GM13976 (cell line): ENCODE results near the gene TCEAL8.
"Not testable (repeated sequence)": the region's sequence is repeated elsewhere in the genome, so short reads cannot be mapped to it uniquely, and the experiment has no call there.

Experiments
- DNase-seq: peaks from one replicate; pipeline ENCODE4 v3.0.0; 2012; ENCODE audit warnings: low spot score
- CTCF ChIP-seq: IDR thresholded peaks from 2 replicates; pipeline ENCODE4 v1.5.1; 2012; ENCODE audit warnings: borderline replicate concordance, mild to moderate bottlenecking; ENCODE audit not compliant: insufficient read depth; ENCODE audit errors: extremely low read depth, missing control alignments, control extremely low read depth
- in situ Hi-C: fragments of 300-500 bp; cut with MboI; formaldehyde crosslinking; loops from one replicate; pipeline ENCODE4 v1.12.0; 2022; ENCODE audit warnings: low sequenced_read_pairs, mixed read lengths, inconsistent platforms; ENCODE audit not compliant: unreplicated experiment

Gene TCEAL8

GRCh38 chrX:103248553-103248952, 6.4 kb downstream of the TCEAL8 start:
- DNase-seq, result peak; percentile 25
- TF ChIP-seq CTCF, result no peak
- in situ Hi-C loops, result no loop called here

DNA sequence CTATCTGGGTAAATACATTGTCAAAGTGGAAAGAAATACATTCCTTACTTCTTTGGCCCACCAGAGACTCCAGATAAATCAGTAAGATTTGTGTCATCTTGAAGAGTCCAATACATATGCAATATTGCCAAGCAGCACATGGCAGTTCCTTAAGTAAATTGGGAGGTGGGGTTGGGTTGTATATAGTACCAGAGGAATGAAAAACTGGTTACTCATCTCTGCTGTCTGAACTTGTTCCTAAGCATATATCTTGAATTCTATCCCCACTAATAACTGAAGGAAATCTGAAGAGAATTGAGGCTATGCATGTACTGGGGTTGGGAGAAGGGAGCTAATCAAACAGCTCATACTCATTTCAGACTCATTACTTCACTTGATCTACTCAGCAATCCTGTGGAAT, 14.8 kb downstream of the TCEAL8 start:
- no peak for TF ChIP-seq CTCF
- in situ Hi-C loops, result no loop called here

DNA sequence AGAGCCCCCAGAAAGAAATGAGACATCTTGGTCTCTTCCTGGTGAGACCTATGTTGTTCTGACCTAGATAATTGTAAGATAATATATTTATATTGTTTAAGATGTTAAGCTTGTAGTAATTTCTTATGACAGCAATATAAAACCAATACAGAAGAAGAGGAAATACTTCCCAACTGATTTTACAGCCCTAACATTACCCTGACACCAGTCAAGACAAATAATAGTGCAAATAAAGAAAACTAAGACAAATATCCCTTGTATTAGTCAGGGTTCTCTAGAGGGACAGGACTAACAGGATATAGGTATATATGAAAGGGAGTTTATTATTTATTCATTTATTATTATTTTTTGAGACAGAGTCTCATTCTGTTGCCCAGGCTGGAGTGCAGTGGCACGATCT, 18.7 kb downstream of the TCEAL8 start:
- no peak for TF ChIP-seq CTCF
- in situ Hi-C loops, result no loop called here
- DNase-seq, result no peak

More for the DNA sequence above, 14.8 kb downstream of the TCEAL8 start:
- DNase-seq, result no peak

DNA sequence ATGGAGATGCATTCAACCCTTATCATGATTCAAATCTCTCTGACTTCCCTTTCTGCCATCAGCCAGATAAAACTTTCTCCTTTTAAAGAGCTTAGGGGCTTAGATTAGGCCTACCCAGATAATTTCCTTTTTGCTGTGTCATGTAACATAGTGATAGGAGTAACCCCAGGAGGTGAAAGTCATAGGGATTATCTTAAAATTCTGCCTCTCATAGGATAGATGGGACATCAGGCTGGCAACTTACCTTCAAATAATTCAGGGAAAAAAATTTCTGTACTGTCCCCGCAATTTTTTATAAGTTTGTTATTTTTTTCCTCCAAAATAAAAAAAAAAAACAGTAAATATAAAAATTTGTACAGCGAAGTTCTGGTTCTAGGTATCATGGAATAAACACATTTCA, 19.3 kb downstream of the TCEAL8 start:
- DNase-seq, in situ Hi-C loops: not testable (repeated sequence)

GRCh38 chrX:103234869-103235268, 20.1 kb downstream of the TCEAL8 start:
- no peak for DNase-seq
- no peak for TF ChIP-seq CTCF

GRCh38 chrX:103233263-103233662, 21.7 kb downstream of the TCEAL8 start:
- DNase-seq, result no peak
- in situ Hi-C loops, result no loop called here
- TF ChIP-seq CTCF, result no peak

More at GRCh38 chrX:103234869-103235268, 20.1 kb downstream of the TCEAL8 start:
- in situ Hi-C loops, result no loop called here

GRCh38 chrX:103225918-103226317, 29.0 kb downstream of the TCEAL8 start:
- DNase-seq, in situ Hi-C loops: not testable (repeated sequence)
